ENCODE measurements around the gene LAMC3.

DNA sequence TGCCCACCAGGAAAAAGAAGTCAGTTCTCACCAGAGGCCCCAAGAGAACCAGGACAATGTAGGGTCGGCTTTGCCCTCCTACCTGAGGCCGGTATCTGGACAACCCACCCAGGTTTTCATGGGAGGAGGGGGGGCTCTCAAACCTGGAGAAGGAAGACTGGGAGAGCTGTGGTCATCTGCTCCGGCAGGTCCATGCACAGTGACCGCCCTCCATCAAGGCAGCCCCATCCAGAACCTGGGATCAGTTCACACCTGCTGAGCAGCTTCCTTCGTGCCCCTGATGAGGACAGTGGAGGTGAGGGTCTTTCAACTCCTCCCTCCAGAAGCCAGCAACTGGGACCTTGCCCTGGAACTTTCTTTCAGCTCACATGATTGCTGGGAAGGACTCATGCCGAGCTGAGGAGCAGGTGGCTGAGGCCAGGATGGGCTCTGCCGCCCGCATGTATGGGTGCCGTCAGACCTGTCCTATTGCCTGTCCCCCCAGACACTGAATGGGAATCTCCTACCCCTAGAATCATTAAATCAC lies 49.1 kb upstream of the LAMC3 start:
- TF ChIP-seq, protein P1, sequence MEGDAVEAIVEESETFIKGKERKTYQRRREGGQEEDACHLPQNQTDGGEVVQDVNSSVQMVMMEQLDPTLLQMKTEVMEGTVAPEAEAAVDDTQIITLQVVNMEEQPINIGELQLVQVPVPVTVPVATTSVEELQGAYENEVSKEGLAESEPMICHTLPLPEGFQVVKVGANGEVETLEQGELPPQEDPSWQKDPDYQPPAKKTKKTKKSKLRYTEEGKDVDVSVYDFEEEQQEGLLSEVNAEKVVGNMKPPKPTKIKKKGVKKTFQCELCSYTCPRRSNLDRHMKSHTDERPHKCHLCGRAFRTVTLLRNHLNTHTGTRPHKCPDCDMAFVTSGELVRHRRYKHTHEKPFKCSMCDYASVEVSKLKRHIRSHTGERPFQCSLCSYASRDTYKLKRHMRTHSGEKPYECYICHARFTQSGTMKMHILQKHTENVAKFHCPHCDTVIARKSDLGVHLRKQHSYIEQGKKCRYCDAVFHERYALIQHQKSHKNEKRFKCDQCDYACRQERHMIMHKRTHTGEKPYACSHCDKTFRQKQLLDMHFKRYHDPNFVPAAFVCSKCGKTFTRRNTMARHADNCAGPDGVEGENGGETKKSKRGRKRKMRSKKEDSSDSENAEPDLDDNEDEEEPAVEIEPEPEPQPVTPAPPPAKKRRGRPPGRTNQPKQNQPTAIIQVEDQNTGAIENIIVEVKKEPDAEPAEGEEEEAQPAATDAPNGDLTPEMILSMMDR (IDR thresholded peaks at IDR 0.05): no peak
- no peak for TF ChIP-seq POLR2A (IDR thresholded peaks at IDR 0.05)
